ENCODE data around the gene LRRK1.

The LRRK1 gene

GRCh38 chr15:100981086-100981485 is 61.9 kb downstream of the LRRK1 start:
- H3K9ac ChIP-seq (ENCODE audit: insufficient read length) = no peak overlapping the region
- H3K36me3 ChIP-seq (ENCODE audit: insufficient read depth, low read length) = no peaks in the 10 kb centered on the region
- no peak for TF ChIP-seq POLR2AphosphoS5 (IDR thresholded peaks at IDR 0.05; ENCODE audit: borderline replicate concordance, low read depth, low read length)
- TF ChIP-seq FOXP2 (optimal IDR thresholded peaks at IDR 0.05; ENCODE audit: control extremely low read depth, extremely low read length, insufficient read depth) = no peak
- TF ChIP-seq EZH2 (IDR thresholded peaks at IDR 0.05) = no peak
- H3K27ac ChIP-seq = no peak overlapping the region
- H3K9me3 ChIP-seq (ENCODE audit: low read depth, low read length) = no peaks in the 10 kb centered on the region
- no peak for DNase-seq (ENCODE audit: low read depth, low spot score)
- no peak overlapping the region for H3K4me3 ChIP-seq

- Histone ChIP-seq H3K9ac (ENCODE audit: insufficient read length) (no peak overlapping the region), H3K27ac (no peak overlapping the region), H3K36me3 (ENCODE audit: insufficient read depth, low read length) (no peaks in the 10 kb centered on the region), H3K9me3 (ENCODE audit: low read depth, low read length) (no peaks in the 10 kb centered on the region), H3K4me3 (no peak overlapping the region)
- no peak for DNase-seq (ENCODE audit: low read depth, low spot score)
- no peak for TF ChIP-seq FOXP2 (optimal IDR thresholded peaks at IDR 0.05; ENCODE audit: control extremely low read depth, extremely low read length, insufficient read depth)
- TF ChIP-seq EZH2 (IDR thresholded peaks at IDR 0.05) = no peak
- TF ChIP-seq POLR2AphosphoS5 (IDR thresholded peaks at IDR 0.05; ENCODE audit: borderline replicate concordance, low read depth, low read length) = no peak
Observed at GRCh38 chr15:100983221-100983620, 64.1 kb downstream of the LRRK1 start.

- DNase-seq (ENCODE audit: low read depth, low spot score) = no peak
Observed at GRCh38 chr15:100985401-100985800, 66.2 kb downstream of the LRRK1 start.

DNA sequence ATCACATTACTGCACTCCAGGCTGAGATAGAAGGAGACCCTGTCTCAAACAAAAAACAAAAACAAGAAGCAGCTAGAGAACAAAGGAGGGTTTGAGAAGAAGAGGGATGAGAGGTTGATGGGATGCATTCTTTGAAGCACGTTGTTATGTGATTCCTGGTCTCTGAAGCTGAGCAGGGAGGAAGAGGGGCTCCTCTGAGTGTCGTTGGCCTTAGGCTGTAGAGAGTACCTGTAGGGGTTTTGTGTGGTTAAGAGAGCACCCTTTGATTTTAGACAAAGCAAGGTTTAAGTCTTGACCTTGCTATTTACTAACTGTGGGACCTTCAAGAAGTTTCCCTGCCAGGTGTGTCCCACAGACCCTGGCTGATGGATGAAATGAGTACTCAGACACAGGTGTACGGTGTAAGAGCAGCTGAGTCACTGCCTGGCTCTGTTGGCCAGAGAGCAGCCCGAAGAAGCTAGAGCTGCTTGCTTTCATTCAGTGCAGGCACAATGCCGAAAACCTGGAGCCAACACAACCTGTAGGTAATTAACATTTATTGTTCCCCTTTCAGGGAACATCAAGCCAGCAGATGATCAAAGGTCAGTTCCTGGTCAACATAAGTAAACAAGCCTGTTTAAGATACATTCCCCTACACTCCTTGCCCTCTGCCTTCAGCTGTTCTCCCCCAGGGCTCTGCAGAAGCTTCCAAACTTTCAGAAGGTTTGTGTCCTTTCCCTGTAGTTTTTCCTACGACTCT is 67.2 kb downstream of the LRRK1 start:
- Histone ChIP-seq H3K9ac (ENCODE audit: insufficient read length) (no peak overlapping the region), H3K4me3 (no peak overlapping the region), H3K9me3 (ENCODE audit: low read depth, low read length) (no peaks in the 10 kb centered on the region), H3K27ac (no peak overlapping the region), H3K36me3 (ENCODE audit: insufficient read depth, low read length) (no peaks in the 10 kb centered on the region)
- DNase-seq (ENCODE audit: low read depth, low spot score) = no peak
- TF ChIP-seq POLR2AphosphoS5 (IDR thresholded peaks at IDR 0.05; ENCODE audit: borderline replicate concordance, low read depth, low read length) (no peak), FOXP2 (optimal IDR thresholded peaks at IDR 0.05; ENCODE audit: control extremely low read depth, extremely low read length, insufficient read depth) (no peak), EZH2 (IDR thresholded peaks at IDR 0.05) (no peak)

More at GRCh38 chr15:100985401-100985800, 66.2 kb downstream of the LRRK1 start:
- TF ChIP-seq EZH2 (IDR thresholded peaks at IDR 0.05) (no peak), POLR2AphosphoS5 (IDR thresholded peaks at IDR 0.05; ENCODE audit: borderline replicate concordance, low read depth, low read length) (no peak), FOXP2 (optimal IDR thresholded peaks at IDR 0.05; ENCODE audit: control extremely low read depth, extremely low read length, insufficient read depth) (no peak)
- no peak overlapping the region for H3K27ac ChIP-seq
- no peak overlapping the region for H3K4me3 ChIP-seq
- H3K9ac ChIP-seq (ENCODE audit: insufficient read length) = no peak overlapping the region
- H3K36me3 ChIP-seq (ENCODE audit: insufficient read depth, low read length) = no peaks in the 10 kb centered on the region
- no peaks in the 10 kb centered on the region for H3K9me3 ChIP-seq (ENCODE audit: low read depth, low read length)

DNA sequence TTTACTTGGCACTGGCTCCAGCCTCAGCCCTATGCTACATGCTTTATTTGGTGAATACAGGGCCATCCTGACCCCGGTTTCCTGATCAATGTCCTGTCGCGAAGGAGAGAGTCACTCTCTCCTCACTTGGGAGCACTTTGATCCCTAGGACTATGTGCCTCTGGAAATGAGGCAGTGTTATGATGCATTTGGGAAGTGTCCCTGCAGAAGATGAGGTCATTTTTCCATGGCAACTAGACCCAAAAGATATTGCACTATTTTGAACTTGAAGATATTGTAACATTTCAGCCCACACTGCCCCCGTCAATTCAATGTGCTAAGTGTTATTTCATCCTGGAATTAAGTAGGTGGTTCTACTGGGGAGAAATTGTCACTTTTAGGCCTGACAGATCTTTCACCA is 68.0 kb downstream of the LRRK1 start:
- Histone ChIP-seq H3K9me3 (ENCODE audit: low read depth, low read length) (no peaks in the 10 kb centered on the region), H3K4me3 (no peak overlapping the region), H3K27ac (no peak overlapping the region), H3K9ac (ENCODE audit: insufficient read length) (no peak overlapping the region), H3K36me3 (ENCODE audit: insufficient read depth, low read length) (no peaks in the 10 kb centered on the region)
- TF ChIP-seq FOXP2 (optimal IDR thresholded peaks at IDR 0.05; ENCODE audit: control extremely low read depth, extremely low read length, insufficient read depth) (no peak), POLR2AphosphoS5 (IDR thresholded peaks at IDR 0.05; ENCODE audit: borderline replicate concordance, low read depth, low read length) (no peak), EZH2 (IDR thresholded peaks at IDR 0.05) (no peak)
- no peak for DNase-seq (ENCODE audit: low read depth, low spot score)

DNA sequence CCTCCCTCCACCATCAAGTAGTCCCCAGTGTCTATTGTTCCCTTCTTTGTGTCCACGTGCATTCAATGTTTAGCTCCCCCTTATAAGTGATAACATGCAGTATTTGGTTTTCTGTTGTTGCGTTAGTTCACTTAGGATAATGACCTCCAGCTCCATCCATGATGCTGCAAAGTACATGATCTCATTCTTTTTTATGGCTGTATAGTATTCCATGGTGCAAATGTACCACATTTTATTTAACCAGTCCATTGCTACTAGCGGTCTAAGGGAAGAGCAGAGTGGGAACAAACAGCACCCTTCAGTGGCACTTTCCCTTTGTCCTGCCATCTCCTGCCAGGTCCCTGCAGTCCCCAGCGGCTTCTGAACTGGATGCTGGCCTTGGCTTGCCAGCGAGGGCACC is 69.1 kb downstream of the LRRK1 start:
- no peaks in the 10 kb centered on the region for H3K9me3 ChIP-seq (ENCODE audit: low read depth, low read length)
- no peak for DNase-seq (ENCODE audit: low read depth, low spot score)
- TF ChIP-seq POLR2AphosphoS5 (IDR thresholded peaks at IDR 0.05; ENCODE audit: borderline replicate concordance, low read depth, low read length) = no peak
- TF ChIP-seq FOXP2 (optimal IDR thresholded peaks at IDR 0.05; ENCODE audit: control extremely low read depth, extremely low read length, insufficient read depth) = no peak
- no peak for TF ChIP-seq EZH2 (IDR thresholded peaks at IDR 0.05)
- no peak overlapping the region for H3K27ac ChIP-seq
- no peak overlapping the region for H3K4me3 ChIP-seq
- H3K9ac ChIP-seq (ENCODE audit: insufficient read length) = no peak overlapping the region
- no peaks in the 10 kb centered on the region for H3K36me3 ChIP-seq (ENCODE audit: insufficient read depth, low read length)

- Histone ChIP-seq H3K36me3 (ENCODE audit: insufficient read depth, low read length) (no peaks in the 10 kb centered on the region), H3K4me3 (no peak overlapping the region), H3K27ac (no peak overlapping the region), H3K9ac (ENCODE audit: insufficient read length) (no peak overlapping the region), H3K9me3 (ENCODE audit: low read depth, low read length) (no peaks in the 10 kb centered on the region)
- no peak for DNase-seq (ENCODE audit: low read depth, low spot score)
- no peak for TF ChIP-seq EZH2 (IDR thresholded peaks at IDR 0.05)
- no peak for TF ChIP-seq FOXP2 (optimal IDR thresholded peaks at IDR 0.05; ENCODE audit: control extremely low read depth, extremely low read length, insufficient read depth)
- no peak for TF ChIP-seq POLR2AphosphoS5 (IDR thresholded peaks at IDR 0.05; ENCODE audit: borderline replicate concordance, low read depth, low read length)
Observed at GRCh38 chr15:100988857-100989256, 69.7 kb downstream of the LRRK1 start.

- no peak for DNase-seq (ENCODE audit: low read depth, low spot score)
- Histone ChIP-seq H3K9me3 (ENCODE audit: low read depth, low read length) (no peaks in the 10 kb centered on the region), H3K27ac (no peak overlapping the region), H3K36me3 (ENCODE audit: insufficient read depth, low read length) (no peaks in the 10 kb centered on the region), H3K4me3 (no peak overlapping the region), H3K9ac (ENCODE audit: insufficient read length) (no peak overlapping the region)
- TF ChIP-seq EZH2 (IDR thresholded peaks at IDR 0.05) (no peak), POLR2AphosphoS5 (IDR thresholded peaks at IDR 0.05; ENCODE audit: borderline replicate concordance, low read depth, low read length) (no peak), FOXP2 (optimal IDR thresholded peaks at IDR 0.05; ENCODE audit: control extremely low read depth, extremely low read length, insufficient read depth) (no peak)
Observed at GRCh38 chr15:100994597-100995446, 75.7 kb downstream of the LRRK1 start.

Measured in SK-N-MC (cell line).